NCI-H526 treated with DMSO at 0.1 percent for 48 hours (cell line): ENCODE data around the gene C2CD2.

Experiments used
- DNase-seq: peaks from one replicate; lab custom pipeline; 2025; lab: John Stamatoyannopoulos, UW

Gene C2CD2

GRCh38 chr21:41846033-41846317 lies 107.8 kb downstream of the C2CD2 start:
- no peak for DNase-seq

GRCh38 chr21:41845310-41846032 lies 108.3 kb downstream of the C2CD2 start:
- DNase-seq, result no peak

GRCh38 chr21:41843584-41843983 lies 110.2 kb downstream of the C2CD2 start:
- DNase-seq, result no peak

- DNase-seq, result no peak
Observed at GRCh38 chr21:41840880-41841279, 112.9 kb downstream of the C2CD2 start.

- no peak for DNase-seq
Observed at GRCh38 chr21:41839387-41840000, 114.3 kb downstream of the C2CD2 start.

GRCh38 chr21:41837756-41838297 lies 116.0 kb downstream of the C2CD2 start:
- DNase-seq, result no peak

GRCh38 chr21:41836166-41837015 lies 117.4 kb downstream of the C2CD2 start:
- DNase-seq, result no peak

GRCh38 chr21:41835711-41836154 lies 118.1 kb downstream of the C2CD2 start:
- DNase-seq, result no peak
